Stromal cell of bone marrow (primary cell): Measurements from ENCODE around the gene NCOA4.
A peak's percentile ranks its signal among the peaks of the same experiment; 100 is the strongest.
"Not testable (repeated sequence)": the region's sequence is repeated elsewhere in the genome, so short reads cannot be mapped to it uniquely, and the experiment has no call there.

Experiments
- DNase-seq: peaks from one replicate; pipeline ENCODE4 v3.0.0-alpha.2; 2012; ENCODE audit warnings: low read depth

Gene NCOA4

DNA sequence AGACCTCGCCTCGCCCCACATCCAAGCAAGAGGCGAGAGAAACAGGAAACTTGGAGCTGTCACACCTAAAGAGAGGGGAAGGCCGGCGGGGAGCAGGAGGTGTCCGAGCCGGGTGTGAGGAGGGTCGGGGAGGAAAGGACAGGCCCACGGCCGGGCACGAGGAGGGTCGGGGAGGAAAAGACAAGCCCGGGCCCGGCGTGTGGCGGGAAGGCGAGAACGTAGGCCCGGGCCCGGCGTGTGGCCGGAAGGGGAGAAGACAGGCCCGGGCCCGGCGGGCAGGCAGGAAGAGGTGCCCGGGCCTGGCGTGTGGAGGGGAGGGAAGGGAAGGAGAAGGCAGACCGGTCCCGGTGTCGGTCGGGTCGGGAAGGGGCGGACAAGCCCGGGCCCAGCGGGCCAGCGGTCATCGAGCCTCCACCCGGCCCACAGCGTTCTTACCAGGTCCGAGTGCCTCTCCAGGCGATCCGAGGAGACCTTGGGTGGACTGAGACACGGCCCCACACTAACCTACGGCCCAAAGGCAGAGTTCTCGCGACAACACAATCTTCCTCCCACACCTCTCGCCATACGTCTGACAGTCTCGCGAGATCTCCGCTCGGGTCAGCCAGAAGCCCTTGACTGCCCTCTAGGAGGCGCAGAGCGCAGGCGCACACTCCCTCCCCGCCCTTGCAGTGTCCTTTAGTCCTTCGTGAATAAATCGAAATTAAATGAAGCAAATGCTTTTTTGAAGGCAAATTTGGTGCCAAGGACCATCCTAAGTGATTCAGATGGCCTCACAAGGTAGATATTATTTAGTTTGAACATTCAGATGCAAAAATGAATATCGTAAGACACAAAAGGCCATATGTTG, at the start of gene NCOA4:
TSS of gene NCOA4 (minus strand) at position 533 of the 847 bp plus-strand sequence. CDS start 13,943 bp downstream, outside the sequence.
- peak; percentile 98 for DNase-seq

DNA sequence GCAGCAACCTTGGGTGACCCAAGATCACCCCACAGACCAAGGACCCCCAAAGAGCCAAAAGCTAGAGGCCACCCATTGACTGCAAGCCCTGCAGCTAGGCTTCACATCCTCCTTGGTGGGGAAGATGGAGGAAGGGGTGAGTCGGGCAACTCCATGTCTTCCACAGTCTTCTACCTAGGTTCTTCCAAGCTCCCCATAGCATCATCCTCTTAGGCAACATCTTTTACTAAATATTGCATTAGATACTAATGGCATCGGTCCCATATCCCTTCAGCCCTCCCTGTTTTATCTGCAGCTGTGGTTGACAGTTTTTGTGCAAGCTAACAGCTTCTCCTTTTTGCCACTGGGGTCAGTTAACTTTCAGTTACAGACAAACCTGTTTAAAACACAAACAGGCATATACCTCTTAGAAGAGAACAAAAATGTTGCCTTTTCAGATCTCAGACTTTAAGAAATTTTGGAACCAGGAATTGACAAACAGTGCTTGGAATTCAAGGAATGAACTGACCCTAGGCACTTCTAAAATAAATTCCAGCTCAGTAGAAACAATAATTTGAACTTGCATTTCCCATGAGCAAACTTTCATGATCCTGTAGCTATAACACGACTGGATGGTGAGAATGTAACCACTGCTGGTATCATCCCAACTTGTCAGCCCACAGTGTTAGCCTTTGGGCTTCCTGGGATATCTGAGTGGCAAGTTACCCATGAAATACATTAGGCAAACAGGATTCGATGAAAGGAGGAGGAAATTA, 49.6 kb upstream of the NCOA4 start:
- no peak for DNase-seq

DNA sequence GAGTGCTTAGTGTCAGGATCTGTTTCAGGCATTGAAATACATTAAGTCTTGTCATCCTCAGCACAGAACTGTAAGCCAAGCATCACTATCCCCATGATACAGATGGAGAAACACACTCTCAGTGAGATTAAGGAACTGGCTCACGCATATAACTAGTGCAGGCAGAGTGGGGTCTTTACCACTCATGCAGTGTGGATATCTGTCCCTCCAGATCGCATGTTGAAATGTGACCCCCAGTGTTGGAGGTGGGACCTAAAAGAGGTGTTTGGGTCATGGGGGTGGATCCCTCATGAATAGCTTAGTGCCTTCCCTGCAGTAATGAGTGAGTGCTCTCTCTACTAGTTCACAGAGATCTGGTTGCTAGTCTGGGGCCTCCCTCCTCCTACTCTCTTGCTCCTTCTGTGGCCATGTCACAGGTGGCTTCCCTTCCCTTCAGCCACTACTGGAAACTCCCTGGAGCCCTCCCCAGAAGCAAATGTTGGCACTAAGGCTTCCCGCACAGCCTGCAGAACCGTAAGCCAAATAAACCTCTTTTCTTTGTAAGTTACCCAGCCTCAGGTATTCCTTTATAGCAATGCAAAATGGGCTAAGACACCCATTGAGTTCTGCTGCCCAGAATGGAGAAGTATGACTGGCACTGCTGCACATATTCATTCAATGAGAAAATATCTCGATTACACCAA, 47.4 kb upstream of the NCOA4 start:
- DNase-seq, result no peak

DNA sequence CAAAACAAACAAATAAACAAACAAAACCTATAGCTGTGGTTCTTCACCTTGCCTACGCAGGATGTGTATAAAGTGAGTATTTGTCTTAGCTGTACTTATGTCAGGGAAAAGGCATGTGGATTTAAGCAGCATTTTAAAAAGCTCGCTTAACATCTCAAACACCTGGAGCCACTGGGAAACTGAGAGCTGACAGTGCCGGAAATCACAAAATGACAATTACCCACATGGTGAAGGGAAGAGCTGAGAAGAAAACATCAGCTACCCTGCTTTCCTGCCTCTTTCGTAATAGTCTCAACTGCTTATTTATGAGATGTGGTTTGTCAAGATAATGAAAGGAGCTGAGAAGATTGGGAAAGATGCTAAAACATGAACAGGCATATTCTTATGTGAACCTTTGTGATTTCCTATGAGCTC, 46.7 kb upstream of the NCOA4 start:
- DNase-seq, result no peak

DNA sequence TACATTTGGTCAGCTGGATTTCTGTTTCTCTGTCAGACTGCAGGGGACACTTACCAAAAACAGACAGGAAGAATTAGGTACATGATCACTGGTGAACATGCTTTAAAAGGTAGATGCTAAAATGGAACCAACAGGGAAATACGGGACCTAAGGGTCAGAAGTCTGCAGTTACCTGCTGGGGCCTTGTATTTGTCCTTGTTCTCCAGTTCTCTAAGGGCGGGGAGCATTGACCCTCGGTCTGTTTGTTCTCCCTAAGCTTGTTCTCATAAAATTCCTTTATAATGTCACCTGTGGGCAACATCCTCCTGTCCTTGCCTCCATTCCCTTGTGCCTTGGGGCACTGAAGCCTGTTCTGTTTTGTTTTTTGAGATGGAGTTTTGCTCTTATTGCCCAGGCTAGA, 45.4 kb upstream of the NCOA4 start:
- DNase-seq, result no peak

DNA sequence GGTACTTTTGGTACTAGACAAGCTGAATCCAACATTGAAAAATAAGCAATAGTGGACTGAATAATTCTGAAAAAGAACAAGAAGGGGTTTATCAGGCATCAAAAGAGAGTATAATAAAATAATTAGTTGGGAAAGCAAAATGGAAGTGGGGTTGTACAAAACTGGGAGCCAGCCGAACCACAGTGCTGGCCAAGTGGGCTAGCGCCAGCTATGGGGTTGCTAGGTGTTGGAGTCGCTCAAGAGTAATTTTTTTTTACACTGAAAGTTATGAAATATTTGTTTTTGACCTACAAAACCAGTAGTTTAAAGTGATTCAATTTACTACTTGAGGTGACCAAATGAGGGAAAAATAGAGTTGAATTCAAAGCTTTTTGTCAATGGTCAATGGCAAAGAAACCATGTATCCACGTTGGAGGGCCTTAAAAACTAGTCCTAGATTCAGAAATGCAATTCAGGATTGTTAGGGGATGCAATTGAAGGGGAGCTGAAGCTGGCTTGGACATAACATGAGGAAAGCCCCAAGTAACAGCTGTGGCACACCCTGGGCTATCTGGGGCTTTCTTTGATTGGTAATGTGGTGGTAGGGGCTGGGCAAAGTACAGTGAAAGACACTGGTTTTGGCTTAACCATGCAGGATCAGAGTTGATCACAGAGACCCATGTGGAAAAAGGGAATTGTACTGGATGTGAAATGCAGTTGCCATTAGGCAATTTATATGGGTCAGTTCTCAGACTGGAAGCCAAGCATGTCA, 43.9 kb upstream of the NCOA4 start:
- DNase-seq, result no peak

DNA sequence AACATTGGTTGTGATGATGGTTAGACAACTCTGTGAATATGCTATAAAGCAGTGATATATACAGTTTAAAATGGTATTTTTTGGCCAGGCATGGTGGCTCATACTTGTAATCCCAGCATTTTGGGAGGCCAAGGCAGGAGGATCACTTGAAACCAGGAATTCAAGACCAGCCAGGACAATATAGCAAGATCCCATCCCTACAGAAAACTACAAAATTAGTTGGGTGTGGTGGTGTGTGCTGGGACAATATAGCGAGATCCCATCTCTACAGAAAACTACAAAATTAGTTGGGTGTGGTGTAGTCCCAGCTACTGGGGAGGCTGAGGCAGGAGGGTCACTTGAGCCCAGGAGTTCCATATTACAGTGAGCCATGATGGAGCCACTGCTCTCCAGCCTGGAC, 43.1 kb upstream of the NCOA4 start:
- no peak for DNase-seq

DNA sequence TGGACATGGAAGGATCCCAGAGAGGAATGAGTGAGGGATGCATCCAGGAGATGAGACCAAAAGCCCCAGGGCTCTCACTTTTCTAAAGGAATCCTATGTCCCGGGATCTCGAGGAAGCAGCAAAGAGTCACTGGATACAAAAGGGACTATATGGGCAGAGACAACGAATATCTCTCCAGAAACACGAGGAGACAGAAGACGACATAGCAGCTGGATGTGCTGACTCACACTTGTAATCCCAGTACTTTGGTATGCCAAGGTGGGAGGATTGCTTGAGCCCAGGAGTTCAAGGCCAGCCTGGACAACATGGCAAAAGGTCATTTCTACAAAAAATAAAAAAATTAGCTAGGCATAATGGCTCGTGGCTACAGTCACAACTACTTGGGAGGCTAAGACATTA, 40.3 kb upstream of the NCOA4 start:
- DNase-seq, result no peak

DNA sequence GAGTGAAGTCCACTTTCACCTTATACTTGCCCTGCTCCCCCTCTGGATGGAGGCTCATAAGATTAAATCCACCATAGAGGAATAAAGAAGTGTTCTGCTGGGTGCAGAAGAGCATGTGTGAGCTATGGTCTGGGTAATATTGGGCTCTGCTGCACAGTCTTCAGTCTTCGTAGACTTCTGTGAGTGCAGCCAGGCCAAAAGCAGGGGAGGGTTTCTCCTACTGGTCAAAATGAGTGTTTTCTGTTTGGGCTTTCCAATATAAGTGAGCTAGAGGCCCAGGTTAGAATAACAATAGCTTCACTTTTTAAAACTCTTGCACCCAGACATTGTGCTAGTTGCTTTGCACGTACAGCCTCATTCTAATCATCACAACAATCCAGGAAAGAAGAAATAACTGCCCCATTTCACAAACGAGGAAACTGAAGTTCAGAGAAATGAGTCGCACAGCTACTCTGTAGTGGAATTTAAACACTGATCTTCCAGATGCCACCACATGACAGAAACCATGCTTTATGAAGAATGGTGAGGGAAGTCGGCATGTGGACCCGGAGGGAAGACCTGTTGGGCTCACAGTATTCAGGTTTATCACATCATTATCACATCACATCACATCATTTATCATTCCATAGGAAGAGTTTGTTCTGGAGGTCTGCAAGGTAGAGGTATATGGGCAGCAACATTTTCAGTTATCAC, 39.5 kb upstream of the NCOA4 start:
- DNase-seq, result no peak

DNA sequence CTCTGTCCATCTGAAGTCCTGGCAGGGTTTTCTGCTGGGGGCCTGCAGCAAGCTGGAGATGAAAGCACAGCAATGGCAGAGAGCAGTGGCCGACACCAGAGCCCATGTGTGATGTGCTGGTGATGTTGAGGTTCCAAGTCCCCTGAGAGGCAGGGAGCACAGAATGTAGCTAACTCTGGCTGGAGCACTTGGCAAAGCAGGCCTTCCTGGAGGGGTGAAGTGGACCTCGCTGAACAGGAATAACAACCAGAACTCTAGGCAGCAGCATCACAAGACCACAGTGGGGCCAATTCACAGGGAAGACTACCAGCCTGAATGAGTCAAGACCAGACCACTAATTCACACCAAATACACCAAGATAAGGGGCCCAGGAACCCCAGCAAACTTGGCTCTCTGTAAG, 38.5 kb upstream of the NCOA4 start:
- no peak for DNase-seq

DNA sequence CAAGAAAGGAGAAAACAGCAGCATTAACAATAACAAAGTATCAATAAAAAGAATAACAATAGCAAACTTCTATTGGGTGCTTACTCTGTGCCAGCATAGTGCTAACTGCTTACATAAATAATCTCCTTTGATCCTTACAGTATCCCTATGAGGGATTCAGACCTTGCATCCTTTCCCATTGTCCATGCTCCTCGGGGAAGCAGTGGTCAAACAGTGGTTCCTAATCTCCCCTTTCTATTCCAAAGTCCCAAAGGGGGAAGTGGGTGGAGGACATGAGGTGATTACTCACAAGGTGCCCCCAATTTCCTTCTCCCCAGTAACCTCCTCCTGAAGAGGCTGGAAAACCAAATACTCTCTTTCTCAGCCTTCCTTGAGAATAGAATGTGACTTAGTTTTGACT, 37.7 kb upstream of the NCOA4 start:
- no peak for DNase-seq

DNA sequence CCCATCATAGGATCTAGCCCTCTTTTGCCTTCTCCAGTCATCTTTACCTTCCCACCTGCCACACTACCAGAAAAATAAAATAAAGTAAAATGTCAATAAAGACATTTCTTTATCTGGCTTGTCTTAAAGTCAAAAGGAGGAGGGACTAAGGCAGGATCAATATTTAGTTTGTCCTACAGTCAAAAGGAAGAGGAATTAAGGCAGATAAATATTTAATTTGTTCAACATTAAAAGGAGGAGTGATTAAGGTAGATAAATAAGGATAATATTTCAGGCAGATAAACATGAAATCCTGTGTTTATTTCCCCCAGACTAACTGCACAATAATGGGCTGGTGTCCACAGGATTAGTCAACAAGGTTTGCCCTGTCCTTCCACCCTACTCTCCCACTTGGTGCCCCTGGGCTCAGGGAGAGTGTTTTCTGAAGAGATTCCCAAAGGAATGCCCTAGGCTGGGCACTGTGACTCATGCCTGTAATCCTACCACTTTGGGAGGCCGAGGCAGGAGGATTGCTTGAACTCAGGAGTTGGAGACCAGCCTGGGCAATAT, 33.9 kb upstream of the NCOA4 start:
- DNase-seq, result no peak

DNA sequence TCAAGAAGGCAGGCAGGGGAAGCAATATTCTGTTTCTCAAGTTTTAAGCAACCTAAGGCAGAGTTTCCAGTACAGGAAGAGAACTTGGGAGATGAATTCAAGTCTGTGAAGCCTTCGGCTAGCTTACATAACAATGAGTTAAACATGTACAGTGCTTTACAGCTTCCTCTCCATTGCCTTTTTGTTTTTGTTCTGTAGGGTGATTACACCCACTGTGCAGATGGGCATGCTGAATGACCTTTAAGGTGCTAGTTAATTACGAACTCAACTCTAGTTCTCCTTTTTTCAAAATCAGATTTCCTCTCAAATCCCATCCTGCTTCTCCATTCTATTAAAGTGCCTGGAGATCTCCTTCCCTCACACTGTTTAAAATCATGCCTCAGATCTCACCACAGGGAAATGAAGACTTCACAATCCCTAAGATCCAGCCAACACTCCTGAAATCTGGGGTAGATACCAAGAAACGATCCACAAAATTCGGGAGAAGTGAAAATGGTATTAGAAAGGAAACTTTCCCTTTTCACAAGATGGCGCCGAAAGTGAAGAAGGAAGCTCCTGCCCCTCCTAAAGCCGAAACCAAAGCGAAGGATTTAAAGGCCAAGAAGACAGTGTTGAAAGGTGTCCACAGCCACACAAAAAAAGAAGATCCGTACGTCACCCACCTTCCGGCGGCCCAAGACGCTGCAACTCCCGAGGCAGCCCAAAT, 32.5 kb upstream of the NCOA4 start:
- no peak for DNase-seq

DNA sequence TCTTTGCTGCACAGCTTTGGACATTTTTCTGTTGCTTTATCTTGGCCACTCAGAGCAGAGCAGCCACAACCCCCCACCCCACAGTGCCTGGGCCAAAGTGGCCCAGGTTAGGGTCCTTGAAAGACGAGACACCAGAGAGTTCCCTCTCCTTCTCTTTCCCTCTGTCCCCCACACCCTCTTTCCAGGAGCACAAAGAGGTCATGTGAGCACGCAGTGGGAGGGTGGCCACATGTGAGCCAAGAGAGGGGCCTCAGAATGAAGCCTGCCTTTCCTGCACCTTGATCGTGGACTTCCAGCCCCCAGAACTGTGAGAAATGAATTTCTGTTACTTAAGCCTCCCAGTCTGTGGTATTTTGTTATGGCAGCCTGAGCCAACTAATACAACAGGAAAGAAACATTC, 30.3 kb upstream of the NCOA4 start:
- DNase-seq, result no peak

DNA sequence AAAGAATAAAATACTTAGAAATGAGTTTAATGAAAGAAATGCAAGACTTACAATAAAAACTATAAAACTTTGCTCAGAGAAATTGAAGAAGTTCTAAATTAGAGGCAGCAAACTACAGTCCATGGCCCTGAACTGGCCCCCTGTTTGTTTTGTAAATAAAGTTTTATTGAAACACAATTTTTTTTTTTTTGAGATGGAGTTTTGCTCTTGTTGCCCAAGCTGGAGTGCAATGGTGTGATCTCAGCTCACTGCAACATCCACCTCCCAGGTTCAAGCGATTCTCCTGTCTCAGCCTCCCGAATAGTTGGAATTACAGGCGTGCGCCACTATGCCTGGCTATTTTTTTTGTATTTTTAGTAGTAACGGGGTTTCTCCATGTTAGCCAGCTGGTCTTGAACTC, 27.5 kb upstream of the NCOA4 start:
- DNase-seq, result not testable (repeated sequence)

DNA sequence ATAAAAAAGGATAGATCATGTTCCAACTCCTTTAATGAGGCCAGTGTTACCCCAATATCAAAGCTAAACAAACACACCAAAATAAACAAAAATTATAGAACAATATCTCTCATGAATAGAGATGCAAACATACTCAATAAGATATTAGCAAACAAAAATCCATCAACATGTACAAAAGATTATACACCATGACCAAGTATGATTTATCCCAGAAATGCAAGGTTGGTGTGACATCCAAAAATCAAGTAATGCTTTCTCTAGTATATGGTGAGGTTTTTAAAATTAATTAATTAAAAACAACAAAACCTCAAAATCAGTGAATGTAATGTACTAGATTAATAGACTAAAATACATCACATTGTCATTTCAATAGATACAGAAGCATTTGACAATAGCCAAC, 26.6 kb upstream of the NCOA4 start:
- DNase-seq, result no peak

DNA sequence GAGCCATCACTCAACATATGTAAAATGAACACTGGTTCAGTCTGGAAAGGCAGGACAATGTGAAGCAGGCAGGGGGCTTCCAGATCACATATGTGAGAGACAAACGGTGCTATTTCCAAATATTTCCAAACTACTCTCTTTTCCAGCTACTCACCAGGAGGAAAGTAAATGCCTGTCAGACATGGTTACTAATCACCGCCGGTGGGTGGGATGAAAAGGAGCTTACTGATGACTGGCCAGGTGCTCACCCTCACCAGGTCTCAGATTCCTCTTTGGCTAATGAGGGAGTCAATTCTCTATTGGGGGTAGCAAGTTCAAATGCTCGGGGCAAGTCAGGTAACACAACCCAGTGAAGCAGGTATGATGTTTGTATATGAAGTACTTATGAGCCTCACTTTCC, 25.3 kb upstream of the NCOA4 start:
- DNase-seq, result no peak

DNA sequence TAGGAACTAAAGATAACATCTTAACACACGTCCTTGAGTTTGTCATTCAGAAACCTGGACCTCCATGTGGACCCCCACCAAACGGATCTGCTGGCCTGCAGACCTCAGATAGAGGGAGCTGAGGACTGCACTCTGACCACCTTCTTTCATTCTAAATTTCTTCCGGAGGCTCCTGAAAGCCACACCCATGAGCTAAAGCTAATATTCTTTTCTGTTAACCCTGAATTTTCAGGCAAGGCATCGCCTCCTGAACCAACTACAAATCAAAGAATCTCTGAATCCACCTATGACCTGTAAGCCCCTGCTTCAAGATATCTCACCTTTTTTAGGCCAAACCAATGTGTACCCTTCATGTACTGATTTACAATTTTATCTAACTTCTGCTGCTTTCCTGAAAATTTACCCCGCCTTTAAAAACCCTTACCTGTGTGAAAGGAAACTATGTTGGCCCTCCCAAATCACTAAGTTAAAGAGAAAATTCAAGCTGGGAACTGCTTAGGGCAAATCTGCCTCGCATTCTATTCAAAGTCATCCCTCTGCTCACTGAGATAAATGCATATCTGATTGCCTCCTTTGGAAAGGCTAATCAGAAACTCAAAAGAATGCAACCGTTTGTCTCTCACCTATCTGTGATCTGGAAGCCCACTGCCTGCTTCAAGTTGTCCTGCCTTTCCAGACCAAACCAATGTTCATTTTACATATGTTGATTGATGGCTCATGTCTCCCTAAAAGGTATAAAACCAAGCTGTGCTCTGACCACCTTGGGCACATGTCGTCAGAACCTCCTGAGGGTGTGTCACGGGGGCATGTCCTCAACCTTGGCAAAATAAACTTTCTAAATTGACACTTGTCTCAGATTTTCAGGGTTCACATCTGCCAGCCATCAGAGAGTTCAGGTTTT, 23.4 kb upstream of the NCOA4 start:
- no peak for DNase-seq

DNA sequence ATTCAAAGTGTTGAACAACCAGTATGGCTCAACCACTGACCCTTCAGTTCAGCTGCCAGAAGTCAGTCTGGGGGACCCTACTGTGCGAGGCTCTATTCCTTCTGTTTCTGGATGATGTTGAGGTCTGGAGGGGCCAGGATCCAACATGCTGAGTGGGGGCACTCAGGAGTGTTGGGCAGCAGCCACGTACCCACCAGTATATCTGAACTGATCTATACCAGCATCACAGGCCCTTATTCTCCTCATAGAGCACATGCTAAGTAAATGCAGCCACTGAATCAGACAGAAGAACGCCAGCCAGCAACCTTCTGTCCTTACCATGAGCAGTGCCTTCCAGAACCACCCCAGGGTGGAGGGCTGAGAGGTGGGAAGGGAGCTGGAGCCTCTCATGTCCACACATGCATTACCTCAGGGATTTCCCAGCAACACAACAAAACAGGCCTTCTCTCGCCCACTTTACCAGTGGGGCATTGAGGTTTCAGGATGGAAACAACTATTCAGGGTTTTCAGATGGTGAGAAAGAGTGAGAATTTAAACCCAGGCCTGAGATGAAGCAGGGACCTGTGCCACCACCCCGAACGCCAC, 22.5 kb upstream of the NCOA4 start:
- DNase-seq, result no peak
